Femur (tissue), 1 donor: ENCODE results near the gene PWWP2B.
"Not testable (repeated sequence)": the region's sequence is repeated elsewhere in the genome, so short reads cannot be mapped to it uniquely, and the experiment has no call there.

Experiments
- DNase-seq: peaks from one replicate; pipeline ENCODE4 v3.0.0-alpha.2; 2017

PWWP2B gene

DNA sequence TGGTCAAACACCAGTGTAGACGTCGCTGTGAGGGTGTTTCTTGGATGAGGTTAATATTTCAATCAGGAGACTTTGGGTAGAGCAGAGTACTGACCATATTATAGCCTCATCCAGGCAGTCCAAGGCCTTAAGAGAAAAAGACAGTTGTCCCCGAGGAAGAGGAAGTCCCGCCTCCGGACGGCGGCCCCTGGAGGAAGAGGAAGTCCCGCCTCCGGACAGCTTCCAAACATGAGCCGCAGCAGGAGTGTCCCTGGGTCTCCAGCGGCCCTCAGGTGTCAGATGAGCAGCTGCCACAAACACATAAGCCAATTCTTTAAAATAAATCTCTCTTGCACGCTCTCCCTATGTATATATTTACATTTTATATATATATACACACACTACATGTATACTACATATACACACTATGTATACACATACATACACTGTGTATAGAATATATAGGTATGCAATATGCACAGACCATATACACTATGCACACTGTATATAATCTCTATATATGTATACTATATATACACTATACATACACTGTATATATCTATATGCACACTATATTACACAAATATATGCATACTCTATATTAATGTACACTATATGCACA, 37.5 kb downstream of the PWWP2B start:
- DNase-seq, result no peak

DNA sequence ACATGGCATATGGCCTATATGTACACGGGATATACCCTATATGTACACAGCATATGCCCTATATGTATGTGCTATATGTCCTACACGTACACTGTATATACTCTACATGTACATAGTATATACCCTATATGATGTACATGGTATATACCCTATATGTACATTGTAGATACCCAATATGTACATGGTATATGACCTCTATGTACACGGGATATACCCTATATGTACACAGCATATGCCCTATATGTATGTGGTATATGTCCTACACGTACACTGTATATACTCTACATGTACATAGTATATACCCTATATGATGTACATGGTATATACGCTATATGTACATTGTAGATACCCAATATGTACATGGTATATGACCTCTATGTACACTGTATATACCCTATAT, 38.3 kb downstream of the PWWP2B start:
- not testable (repeated sequence) for DNase-seq

DNA sequence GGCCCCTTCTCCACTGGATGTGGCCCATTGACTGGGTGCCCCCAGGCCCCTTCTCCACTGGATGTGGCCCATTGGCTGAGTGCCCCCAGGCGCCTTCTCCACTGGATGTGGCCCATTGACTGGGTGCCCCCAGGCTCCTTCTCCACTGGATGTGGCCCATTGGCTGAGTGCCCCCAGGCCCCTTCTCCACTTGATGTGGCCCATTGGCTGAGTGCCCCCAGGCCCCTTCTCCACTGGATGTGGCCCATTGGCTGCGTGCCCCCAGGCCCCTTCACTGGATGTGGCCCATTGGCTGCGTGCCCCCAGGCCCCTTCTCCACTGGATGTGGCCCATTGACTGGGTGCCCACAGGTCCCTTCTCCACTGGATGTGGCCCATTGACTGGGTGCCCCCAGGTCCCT, 39.1 kb downstream of the PWWP2B start:
- not testable (repeated sequence) for DNase-seq

DNA sequence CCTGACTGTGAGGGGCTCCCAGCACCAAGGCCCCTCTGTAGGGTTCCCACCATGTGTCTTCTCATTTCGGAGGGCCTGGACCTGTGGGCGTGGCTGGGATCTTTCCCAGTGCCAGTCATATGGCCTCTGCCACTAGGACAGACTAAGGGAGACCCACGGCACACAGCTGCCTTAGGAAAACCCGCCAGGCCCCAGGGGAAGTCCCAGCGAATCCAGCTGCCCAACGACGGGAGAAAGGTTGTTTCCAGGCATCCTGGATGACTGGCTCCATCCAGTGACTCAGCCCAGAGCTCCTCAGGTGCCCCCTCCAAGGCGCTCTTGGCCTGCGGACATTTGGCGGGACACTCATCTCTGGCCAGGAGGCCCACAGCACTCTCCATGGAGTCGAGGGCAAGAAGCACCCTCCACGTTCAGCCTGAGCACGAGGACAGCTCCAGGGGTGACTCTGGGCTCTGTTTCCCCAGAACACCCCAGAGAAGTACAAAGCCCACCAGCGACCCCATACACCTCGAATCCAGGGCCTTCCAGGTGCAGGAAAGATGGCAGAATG, 39.9 kb downstream of the PWWP2B start:
- no peak for DNase-seq

DNA sequence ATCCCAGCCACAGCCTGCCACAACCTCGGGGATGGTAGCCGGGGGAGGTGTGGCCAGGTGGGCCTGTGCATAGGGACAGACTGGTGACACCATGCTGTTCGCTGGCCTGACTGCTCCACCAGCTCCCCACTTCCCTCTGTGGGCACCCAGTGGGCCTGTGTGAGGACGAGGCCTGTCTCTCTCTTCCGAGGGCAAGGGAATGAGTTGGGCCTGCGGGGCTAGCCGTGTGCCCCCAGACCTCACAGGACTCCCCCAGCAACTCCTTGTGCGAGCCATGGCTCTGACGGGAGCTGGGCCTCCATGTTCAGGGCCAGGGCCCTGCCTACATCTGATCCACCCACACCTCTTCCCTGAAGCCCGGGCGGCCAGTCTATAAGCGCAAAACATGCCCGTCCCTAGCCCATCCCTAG, 40.5 kb downstream of the PWWP2B start:
- no peak for DNase-seq

DNA sequence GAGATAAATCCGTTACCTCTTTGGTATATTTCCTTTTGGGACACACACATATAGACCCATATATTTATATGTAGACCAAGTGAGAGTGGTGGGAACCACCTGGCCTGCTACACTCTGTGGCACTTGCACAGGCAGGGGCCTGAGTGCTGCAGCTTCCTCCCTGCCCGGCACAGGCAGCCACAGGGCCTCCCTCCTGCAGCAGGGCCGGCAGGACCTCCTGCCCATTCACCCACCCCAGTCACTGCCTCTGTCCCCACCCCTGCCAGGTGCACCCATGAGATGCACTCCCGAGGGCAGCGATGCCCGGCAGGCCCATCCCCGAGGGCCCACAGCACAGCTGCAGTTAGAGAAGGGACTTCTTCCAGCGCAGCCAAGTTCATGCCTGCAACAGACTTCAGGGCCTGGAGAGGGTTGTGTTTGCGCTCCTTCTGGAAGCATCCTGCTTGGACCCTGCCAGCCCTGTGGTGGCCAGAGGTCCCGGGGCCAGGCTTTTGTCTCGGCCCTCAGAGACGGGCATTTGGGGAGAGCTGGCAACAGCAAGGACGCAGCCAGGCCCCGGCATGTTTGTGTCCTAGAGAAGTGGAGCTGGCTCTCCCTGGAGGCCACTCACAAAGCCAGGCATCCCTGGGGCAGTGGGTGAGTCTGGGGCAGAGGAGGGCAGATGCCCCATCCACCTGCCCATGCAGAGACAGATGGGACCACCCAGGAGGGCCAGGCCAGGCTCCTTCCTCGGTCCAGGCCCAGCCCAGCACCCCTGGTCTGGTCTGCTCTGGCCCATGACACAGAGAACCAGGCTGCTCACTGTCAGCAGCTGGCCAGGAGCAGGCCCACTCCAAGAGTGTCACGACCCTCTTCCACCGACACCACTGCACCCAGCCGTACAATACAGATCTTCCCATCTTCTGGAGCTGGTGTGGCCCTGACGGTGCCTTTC, 41.4 kb downstream of the PWWP2B start:
- DNase-seq, result no peak

DNA sequence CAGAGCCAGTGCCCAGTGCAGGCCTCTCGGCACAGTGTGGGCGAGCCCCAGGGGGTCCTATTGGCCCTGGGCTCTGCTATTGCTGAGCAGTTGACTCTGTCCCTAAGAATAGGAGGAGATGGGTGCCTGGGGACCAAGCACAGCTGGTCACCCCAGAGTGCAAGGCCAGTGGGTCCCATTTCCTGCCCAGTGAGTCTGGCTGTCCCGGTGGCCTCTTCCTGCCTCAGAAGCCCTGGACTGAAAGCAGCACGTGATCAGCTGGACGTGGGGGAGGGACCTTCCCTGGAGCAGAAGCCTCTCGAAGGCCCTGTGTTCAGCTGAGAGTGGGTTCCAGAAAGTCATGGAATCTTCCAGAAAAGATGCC, 42.0 kb downstream of the PWWP2B start:
- DNase-seq, result no peak

DNA sequence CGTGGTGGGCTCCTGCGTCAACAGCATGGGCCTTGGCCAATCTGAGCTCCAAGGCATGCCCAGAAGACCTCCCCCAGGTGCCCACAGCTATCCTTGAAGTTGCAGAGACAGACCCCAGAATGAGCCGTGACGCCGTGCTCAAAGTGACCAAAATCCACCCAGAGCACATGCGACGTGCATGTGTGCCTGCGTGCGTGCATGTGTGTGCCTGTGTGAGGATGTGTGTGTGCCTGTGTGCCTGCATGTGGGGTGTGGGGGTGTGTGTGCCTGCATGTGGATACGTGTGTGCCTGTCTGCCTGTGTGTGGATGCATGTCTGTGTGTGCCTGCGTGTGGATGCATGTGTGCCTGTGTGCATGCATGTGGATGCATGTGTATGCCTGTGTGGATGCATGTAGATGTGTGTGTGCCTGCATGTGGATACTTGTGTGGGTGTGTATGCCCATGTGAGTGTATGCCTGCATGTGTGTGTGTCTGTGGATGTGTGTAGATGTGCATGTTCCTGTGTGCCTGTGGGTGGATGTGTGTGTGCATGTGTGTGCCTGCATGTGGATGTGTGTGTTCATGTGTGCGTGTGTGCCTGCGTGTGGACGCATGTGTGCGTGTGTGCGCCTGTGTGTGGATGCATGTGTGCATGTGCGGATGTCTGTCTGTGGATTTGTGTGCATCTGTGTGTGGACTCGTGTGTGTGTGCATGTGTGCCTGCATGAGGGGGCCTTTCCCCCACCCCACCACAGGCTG, 42.6 kb downstream of the PWWP2B start:
- no peak for DNase-seq

DNA sequence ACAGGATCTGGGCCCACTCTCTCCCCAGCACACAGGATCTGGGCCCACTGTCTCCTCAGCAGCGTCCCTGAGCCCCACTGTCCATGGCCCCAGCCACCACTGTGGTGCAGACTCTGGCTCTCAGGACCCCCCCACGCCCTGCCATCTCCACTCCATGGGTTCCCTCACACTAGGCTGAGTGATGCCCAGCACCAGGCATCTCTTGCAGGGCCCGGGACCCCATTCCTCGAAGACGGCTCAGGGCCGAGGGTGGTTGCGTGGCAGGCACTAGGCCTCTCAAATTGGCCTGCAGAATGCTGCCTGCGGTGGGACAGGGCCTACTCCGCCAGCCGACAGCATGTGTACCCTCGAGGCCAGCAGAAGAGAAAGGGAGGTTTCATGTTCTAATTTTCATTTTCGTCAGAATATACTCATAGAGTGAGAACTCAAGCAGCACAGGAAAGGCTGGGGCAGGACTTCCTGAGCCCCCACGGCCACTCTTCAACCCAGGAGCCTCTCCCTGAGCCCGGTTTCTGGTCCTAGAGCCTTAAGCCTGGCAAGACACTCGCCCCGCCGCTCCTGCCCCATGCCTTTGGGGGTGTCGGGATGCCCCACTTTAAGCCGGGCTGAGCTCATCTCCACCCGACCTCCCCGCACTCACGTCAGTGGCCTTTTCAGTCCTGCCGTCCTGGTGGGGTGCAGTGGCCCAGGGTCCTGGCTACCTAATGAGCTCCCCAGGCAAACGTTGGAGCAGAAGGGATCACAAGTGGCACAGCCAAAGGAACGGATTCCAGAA, 44.0 kb downstream of the PWWP2B start:
- no peak for DNase-seq

DNA sequence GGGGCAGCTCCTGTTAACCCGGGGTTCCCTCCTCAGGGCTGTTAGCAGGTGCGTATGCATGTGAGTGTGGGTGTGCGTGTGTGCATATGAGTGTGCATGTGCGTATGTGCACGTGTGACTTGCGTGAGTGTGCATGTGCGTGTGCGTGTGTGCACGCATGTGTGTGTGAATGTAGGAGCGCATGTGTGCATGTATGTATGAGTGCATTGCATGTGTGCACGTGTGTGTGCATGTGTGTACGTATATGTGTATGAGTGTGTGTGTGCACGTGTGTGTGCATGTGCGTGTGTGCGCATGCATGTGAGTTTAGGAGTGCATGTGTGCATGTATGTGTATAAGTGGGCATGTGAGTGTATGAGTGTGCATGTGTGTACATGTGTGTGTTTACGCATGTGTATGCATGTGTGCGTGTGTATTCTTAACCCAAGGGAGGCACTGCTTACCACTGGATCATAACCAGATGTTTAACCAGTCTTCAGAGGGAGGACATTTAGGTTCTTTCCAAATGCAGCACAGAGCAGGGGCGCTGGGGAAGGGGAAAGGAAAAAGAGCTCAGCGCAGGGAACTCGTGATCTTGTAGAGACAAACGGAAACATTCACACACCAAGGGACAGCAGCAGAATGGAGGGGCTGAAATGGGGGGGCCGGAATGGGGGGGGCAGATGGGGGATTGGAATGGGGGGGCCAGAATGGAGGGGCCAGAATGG, 45.0 kb downstream of the PWWP2B start:
- no peak for DNase-seq

DNA sequence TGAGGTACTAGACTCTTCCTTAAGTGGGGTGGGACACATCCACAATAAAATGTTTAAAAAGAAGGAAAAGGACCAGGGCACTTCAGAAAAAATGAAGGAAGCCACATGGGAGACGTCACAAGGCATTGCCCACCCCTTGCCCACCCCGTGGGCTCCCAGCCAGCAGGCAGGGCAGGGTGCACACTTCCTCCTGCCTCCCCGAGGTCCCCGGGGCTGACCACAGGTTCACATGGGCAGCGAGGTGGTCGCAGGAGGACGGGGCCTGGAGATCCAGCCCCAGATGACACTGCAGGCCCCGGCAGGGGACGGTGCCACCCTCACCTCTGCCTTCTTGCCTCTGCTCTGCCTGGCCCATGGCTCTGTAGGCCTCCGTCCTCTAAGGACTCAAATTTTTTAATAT, 45.6 kb downstream of the PWWP2B start:
- no peak for DNase-seq

DNA sequence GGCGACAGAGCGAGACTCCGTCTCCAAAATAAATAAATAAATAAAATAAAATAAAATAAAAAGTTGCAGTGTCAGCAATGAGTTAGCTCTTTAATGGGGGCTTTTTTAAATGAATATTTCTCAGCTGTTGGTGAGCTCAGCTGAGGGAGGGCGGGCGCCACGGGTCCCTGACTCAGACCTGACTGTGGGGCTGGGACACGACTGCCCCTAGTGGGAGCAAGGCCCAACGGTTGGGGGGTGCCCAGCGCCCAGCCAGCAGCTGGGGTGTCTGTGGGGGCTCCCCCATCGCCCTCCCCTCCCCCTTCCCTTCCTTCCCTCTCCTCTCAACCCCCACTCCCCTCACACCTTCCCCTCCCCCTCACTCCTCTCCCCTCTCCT, 46.6 kb downstream of the PWWP2B start:
- no peak for DNase-seq

DNA sequence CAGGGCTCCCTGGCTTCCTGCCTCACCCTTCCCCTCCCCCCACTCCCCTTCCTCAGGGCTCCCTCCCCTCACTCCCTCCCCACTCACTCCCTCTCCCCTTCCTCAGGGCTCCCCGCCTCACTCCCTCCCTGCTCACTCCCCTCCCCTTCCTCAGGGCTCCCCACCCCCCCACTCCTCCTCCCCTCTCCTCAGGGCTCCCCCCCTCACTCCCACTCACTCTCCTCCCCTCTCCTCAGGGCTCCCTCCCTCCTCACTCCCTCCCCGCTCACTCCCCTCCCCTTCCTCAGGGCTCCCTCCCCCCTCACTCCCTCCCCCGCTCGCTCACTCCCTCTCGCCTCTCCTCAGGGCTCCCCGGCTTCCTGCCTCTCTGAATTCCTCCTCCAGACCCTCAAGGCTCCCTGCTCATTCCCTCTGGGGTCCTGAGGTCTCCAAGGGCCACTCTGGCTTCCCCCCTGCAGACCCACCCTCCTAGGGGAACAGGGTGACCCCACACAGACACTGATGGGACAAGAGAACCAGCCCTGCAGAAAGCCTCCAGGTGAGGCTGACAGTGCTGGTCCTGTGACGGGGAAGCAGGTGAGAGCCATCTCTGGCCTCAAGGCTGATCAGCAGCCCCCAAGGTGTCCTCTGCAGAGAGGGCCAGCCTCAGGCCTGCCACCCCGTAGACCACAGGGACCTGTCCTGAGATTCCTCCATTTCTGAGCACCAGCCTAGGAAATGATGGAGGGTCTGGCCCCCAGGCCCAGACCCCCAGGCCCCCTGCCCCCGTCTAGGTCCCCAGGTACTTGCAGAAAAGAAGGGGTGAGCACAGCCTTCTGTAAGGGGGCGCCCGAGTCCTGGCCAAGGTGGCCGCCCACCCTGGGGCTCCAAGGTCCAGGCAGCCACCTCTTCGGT, 47.2 kb downstream of the PWWP2B start:
- no peak for DNase-seq

DNA sequence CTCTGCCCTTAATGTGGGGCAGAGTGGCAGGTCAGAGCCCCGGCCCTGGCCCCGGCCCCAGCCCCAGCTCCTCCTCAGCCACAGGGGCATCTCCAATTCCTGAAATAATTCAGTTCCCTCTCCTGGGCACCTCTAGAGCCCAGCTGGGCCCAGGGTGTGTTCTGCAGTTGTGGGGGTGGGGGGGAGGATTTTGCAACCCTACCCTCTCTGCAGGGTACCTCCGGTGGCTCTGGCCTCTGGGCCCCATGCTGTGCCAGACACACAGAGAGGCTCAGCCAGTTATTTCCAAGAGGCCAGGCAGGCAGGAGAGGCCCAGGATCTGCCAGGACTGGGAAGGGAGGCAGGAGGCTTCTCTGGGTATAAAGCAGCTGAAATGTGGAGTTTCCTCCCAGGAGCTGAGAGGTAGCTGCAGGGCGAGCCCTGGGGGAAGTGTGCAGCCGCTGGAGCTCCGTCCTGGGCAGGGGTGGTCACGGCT, 47.9 kb downstream of the PWWP2B start:
- no peak for DNase-seq

DNA sequence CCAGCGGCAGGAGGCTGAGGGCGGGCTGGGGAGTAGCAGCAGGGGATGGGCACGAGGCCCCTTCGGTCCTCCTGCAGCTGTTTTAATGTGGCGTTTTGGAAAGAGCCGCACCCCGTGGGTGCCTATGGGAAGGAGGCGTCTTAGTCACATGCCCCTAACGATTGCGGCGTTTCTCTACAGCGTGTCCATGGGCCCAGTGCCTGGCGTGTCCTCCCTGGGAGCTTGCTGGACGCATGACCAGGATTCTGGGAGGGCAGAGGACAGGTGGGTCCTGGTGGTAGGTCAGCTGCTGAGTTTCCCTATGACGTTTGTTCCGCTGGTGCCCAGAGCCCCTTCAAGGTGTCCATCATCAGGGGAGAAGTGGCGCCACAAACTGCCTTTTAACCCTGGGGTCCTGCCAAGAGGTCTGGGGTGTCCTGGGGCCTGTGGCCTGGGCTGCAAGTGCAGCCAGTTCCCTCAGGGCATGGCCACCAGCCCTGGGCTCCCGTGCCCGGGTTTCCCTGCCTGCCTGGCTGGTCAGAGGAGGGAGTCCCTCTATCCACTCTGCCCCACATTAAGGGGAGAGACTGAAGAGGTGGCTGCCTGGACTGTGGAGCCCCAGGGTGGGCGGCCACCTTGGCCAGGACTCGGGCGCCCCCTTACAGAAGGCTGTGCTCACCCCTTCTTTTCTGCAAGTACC, 48.7 kb downstream of the PWWP2B start:
- DNase-seq, result no peak

DNA sequence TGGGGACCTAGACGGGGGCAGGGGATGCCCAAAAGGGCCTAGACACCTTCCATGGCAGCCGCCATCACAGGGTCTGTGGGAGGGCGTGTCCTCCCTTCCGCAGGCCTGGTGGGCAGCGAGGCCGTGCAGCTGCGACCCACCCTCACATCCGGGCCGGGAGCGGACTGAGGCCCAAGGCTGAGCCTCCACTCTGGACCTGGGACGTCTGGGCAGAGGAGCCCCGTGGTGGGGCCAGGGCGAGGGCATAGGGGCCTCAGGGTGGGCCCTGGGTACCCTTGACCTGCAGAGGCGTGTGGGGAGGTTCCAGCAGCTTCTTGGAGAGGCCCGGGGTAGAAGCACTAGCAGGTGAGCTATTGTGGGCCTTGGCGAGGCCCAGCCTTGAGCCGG, 49.2 kb downstream of the PWWP2B start:
- DNase-seq, result no peak

DNA sequence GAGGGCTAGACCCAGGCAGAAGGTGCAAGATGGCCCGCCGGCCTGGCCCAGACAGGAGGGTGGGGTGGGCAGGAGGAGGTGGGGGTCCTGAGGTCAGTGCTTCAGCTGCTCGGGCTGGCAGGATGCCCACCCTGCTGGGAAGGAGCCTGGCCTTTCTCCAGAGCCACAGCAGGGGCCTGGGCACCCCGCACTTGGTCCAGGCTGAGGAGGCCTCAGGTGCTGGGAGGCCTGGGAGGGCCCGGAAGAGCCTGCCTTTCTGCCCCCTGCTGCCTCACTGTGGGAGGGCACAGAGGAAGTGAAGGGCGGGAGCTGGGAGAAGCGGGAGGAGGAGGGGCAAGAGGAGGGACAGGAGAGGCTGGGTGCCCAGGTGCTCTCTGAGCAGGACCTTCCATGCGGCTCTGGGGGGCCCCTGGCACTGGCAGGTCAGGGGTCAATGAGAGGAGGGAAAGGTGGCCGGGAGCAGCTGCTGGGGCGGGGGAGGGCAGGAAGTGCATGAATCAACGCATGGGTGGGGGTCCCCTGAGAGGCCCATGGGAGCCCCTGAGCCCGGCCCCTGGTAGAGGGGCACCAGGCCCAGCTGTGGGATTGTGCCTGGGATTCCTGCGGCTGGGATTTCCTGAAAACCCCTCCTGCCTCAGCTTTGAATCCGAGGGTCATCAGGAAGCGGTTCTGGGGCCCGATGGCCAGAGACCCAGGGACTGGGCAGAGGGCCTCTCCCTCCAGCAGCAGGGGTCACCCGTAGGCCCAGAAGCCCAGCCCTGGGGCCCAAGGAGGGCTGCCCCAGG, 49.9 kb downstream of the PWWP2B start:
- DNase-seq, result peak; percentile 70

DNA sequence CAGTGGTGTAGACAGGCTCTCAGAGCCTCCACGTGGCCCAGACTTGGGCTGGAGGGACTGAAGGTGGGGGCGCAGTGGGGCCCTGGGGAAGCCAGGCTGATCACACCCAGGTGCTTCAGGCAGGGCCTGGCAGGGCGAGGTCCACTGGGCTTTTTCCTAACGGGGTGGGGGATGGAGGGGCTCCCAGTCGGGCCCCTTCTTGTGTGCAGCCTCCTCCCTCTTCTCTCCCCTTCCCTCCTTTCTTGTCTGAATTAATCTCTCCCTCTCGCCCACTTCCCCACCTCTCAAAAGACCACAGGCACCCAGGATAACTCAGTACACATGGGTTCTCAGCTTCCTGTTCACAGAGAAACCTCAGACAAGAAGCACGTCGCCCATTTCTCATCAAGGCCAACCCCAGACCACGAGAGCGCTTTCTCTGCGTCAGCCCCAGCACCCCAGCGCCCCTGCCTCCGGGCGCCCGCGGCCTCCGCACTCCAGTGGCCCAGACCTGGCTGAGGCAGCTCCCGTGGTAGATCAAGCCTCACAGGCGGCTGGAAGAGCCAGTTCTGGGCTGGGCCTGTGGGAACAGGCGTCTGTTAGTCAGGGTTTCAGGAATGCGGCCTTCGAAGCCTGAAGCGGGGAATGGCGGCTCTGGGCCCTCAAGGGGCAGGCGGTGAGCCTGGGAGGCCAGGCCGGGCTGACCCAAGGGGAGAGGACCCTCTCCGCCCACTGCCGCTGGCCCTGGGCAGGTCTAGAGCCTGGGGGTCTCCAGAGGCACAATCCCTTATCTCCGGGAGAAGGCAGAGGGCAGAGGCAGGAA, 50.6 kb downstream of the PWWP2B start:
- DNase-seq, result no peak
